Measurements from ENCODE around the gene CDH8. TPM values are rescaled to one million over a fixed set of nuclear protein-coding genes. Genes with fewer than 3 reads are reported as not detected.
"Not testable (repeated sequence)": the region's sequence is repeated elsewhere in the genome, so short reads cannot be mapped to it uniquely, and the experiment has no call there.

The CDH8 gene
- total RNA-seq, 4 donors from 2014 or later = 1.5 TPM; not detected in 3

GRCh38 chr16:61921373-61921772 lies 114.9 kb downstream of the CDH8 start:
- H3K27ac ChIP-seq = no peak overlapping the region
- H3K4me1 ChIP-seq = no peaks in the 10 kb centered on the region
- no peaks in the 10 kb centered on the region for H3K9me3 ChIP-seq
- 77% methylated on average over 3 of the region's 3 CpGs for WGBS, 2 donors (ENCODE audit: low coverage in 1 of 2)
- no peak overlapping the region for H3K4me3 ChIP-seq
- H3K36me3 ChIP-seq = no peaks in the 10 kb centered on the region
- no peaks in the 10 kb centered on the region for H3K27me3 ChIP-seq
- TF ChIP-seq POLR2A (IDR thresholded peaks at IDR 0.05) (no peak), CTCF (IDR thresholded peaks at IDR 0.05) (no peak), EP300 (IDR thresholded peaks at IDR 0.05; ENCODE audit: low read depth) (no peak), POLR2AphosphoS5 (IDR thresholded peaks at IDR 0.05) (no peak)
- intact Hi-C loops (cut with DNase I; ENCODE audit: low total_unique reads) = no loop called here
- no peak for DNase-seq
- in situ Hi-C loops (cut with MboI; ENCODE audit: low pct_ligation_motif_present in 1 of 4, low pct_unique_long_range_greater_than_20kb in 1 of 4, low sequenced_read_pairs in 3 of 4) = no loop called here

GRCh38 chr16:61917865-61918826 lies 118.1 kb downstream of the CDH8 start:
- H3K4me1 ChIP-seq; intact Hi-C loops (cut with DNase I; ENCODE audit: low total_unique reads); H3K27me3 ChIP-seq; H3K9me3 ChIP-seq; H3K4me3 ChIP-seq; H3K27ac ChIP-seq; H3K36me3 ChIP-seq; DNase-seq; in situ Hi-C loops (cut with MboI; ENCODE audit: low pct_ligation_motif_present in 1 of 4, low pct_unique_long_range_greater_than_20kb in 1 of 4, low sequenced_read_pairs in 3 of 4): not testable (repeated sequence)
- 87 to 89% methylated on average over 8 to 32 of the region's 37 CpGs for WGBS, 2 donors (ENCODE audit: low coverage in 1 of 2)

GRCh38 chr16:61915569-61915968 lies 120.7 kb downstream of the CDH8 start:
- Histone ChIP-seq H3K4me1 (no peaks in the 10 kb centered on the region), H3K27ac (no peak overlapping the region), H3K9me3 (no peaks in the 10 kb centered on the region), H3K4me3 (no peak overlapping the region), H3K36me3 (no peaks in the 10 kb centered on the region), H3K27me3 (no peaks in the 10 kb centered on the region)
- no peak for DNase-seq
- in situ Hi-C loops (cut with MboI; ENCODE audit: low pct_ligation_motif_present in 1 of 4, low pct_unique_long_range_greater_than_20kb in 1 of 4, low sequenced_read_pairs in 3 of 4) (no loop called here), intact Hi-C loops (cut with DNase I; ENCODE audit: low total_unique reads) (no loop called here)
- no peak for TF ChIP-seq POLR2AphosphoS5 (IDR thresholded peaks at IDR 0.05)
- no peak for TF ChIP-seq EP300 (IDR thresholded peaks at IDR 0.05; ENCODE audit: low read depth)
- no peak for TF ChIP-seq CTCF (IDR thresholded peaks at IDR 0.05)
- TF ChIP-seq POLR2A (IDR thresholded peaks at IDR 0.05) = no peak
- WGBS, 2 donors (ENCODE audit: low coverage in 1 of 2) = 74 to 81% methylated on average over 3 of the region's 3 CpGs

GRCh38 chr16:61909074-61909473 lies 127.2 kb downstream of the CDH8 start:
- no peak overlapping the region for H3K4me3 ChIP-seq
- H3K4me1 ChIP-seq = no peaks in the 10 kb centered on the region
- H3K27me3 ChIP-seq = no peaks in the 10 kb centered on the region
- WGBS, 2 donors (ENCODE audit: low coverage in 1 of 2) = 72 to 73% methylated on average over 3 of the region's 3 CpGs
- TF ChIP-seq CTCF (IDR thresholded peaks at IDR 0.05) = no peak
- TF ChIP-seq POLR2A (IDR thresholded peaks at IDR 0.05) = no peak
- no peak for TF ChIP-seq EP300 (IDR thresholded peaks at IDR 0.05; ENCODE audit: low read depth)
- no peak for TF ChIP-seq POLR2AphosphoS5 (IDR thresholded peaks at IDR 0.05)
- no peaks in the 10 kb centered on the region for H3K36me3 ChIP-seq
- in situ Hi-C loops (cut with MboI; ENCODE audit: low pct_ligation_motif_present in 1 of 4, low pct_unique_long_range_greater_than_20kb in 1 of 4, low sequenced_read_pairs in 3 of 4) (no loop called here), intact Hi-C loops (cut with DNase I; ENCODE audit: low total_unique reads) (no loop called here)
- no peaks in the 10 kb centered on the region for H3K9me3 ChIP-seq
- no peak for DNase-seq
- H3K27ac ChIP-seq = no peak overlapping the region
